Mammary epithelial cell (primary cell): ENCODE data around the gene PFDN4.

Source experiments
- CTCF ChIP-seq, 2 donors: IDR thresholded peaks in 1 of 2; conservative IDR thresholded peaks in 1 of 2; 2 replicates each; pipeline ENCODE4 v1.5.1; 2011 to 2012; ENCODE audit warnings: inconsistent platforms in 2 of 2, low read length in 2 of 2, mild to moderate bottlenecking in 2 of 2, control low read depth in 1 of 2, low read depth in 1 of 2; ENCODE audit not compliant: insufficient read depth in 1 of 2; ENCODE audit errors: extremely low read depth in 1 of 2
- EZH2 ChIP-seq: IDR thresholded peaks from 2 replicates; pipeline ENCODE4 v1.6.1; 2012; ENCODE audit warnings: low read length, inconsistent platforms, borderline replicate concordance

GRCh38 chr20:54172856-54173652 lies 34.8 kb upstream of the PFDN4 start:
- no peak for TF ChIP-seq CTCF (conservative IDR thresholded peaks at IDR 0.05 in 1 of 2, IDR thresholded peaks at IDR 0.05 in 1 of 2; ENCODE audit: extremely low read depth in 1 of 2, insufficient read depth in 1 of 2, low read depth in 1 of 2, low read length in 2 of 2)
- TF ChIP-seq EZH2: no peak
